HG02973 (cell line): ENCODE data around the gene MAOA.
"Not testable (repeated sequence)": the region's sequence is repeated elsewhere in the genome, so short reads cannot be mapped to it uniquely, and the experiment has no call there.

Experiments used
- ATAC-seq: cut with Tn5 transposase; IDR thresholded peaks from one replicate; pipeline ENCODE4 v1.9.1; 2021; ENCODE audit warnings: moderate library complexity; ENCODE audit not compliant: unreplicated experiment

Gene MAOA

GRCh38 chrX:43661521-43662240 is 5.6 kb downstream of the MAOA start:
- ATAC-seq = no peak

DNA sequence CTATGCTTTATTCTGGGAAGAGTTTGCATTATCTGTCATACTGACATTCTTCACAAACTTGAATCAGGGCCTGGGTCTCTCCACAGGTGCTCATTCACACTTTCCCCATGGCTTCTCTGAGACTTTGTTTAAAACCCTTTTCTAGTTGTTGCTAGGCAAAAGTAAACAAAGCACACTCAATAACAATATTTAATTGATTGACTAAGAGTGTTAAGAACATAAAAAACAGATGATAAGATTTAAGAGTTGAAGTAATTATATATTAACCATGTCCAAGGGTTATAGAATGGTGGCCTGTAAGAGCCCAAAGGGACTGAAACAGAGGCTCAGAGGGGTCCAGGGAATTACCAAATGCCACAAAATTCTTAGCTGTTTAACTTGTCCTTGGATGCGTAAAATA is 7.1 kb downstream of the MAOA start:
- ATAC-seq = no peak

GRCh38 chrX:43664258-43664657 is 8.2 kb downstream of the MAOA start:
- ATAC-seq = no peak

DNA sequence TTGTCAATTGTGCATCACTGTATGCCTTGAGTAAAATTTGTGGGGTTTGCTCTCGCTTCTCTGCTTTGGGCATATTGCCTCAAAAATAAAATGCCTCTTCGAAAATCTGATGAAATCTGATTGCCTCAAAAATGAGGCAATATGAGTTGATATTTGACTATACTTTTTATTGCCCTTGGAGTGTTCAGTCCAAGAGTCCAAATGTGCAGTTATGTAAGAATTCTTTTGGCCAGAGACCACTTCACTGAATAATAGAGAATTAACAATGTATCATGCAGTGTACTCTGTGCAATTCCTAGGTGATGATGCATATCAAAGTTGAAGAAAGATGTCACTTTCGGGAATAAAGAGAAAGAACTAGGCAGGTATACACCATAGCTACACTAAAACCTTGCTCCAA is 8.6 kb downstream of the MAOA start:
- ATAC-seq = no peak

DNA sequence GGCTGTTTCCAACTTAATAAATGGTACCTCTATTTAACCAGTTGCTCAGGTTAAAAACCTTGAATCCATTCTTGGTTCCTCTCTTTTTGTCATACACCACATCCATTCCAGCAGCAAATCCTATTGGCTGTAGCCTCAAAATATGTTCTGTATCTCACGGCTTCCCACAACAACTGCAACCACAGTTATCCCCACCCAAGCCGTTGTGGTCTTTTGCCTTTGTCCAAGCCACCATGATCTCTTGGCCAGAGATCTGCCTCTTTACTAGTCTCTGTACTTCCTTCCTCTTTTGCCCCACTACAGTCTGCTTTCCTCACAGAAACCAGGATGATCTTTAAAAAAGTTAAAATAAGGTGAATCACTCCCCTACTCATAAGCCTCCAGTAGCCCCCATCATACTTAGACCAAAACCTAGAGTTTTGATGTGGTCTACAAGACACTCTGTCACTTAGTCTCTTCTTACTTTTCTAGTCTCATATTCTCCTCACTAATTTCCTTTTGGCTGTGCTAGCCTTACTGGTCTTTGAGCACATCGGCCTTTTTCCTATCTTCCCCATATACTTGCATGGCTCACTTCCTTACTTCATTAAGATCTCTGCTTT is 10.3 kb downstream of the MAOA start:
- no peak for ATAC-seq

GRCh38 chrX:43675965-43676628 is 20.0 kb downstream of the MAOA start:
- ATAC-seq = not testable (repeated sequence)

DNA sequence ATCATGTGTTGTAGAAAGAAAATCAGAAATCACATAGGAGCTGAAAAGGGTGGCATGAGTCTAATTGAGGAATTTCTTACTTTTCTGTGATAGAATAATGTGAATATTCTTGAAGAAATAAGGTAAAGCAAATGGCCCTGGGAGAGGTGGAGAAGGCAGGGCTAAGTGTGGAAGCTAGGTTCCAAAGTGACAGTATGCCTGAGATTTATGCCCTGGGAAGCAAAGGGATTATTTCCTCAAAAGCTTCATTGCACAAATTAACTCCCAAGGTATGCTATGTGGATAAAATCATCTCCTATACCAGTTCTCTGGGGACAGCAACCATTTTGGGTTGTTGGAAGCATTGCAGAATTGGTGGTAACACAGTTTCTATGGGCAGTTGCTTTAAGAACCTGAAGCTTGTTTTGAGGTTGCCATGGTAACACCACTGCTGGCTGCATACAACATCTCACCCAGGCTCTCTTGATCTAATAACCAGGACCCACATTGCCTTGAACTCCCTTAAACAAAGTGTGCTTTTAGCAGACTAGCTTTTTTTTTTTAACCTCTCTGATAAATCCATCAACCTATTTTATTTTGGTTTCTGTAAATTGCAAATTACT is 21.0 kb downstream of the MAOA start:
- ATAC-seq = no peak

- ATAC-seq = no peak
Measured at GRCh38 chrX:43677993-43678392, 21.9 kb downstream of the MAOA start.

- no peak for ATAC-seq
Measured at GRCh38 chrX:43679058-43679457, 23.0 kb downstream of the MAOA start.

DNA sequence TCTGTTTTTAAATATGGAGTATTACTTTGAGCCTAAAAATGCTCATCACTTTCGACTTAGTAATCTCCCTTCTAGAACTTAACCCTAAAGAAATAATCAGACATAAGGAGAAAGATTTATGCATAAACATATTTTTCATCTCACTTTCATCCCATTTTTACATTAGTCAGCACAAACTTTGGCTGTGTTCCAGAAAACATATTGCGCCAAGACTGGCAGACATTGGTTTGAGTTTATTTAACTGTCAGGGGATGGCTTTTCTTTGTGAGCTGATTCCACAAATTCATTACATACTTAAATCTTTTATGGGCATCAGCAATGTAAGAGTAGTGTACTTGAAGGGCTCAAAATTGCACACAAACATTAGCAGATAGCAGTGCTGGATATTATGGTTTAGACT is 23.7 kb downstream of the MAOA start:
- ATAC-seq = no peak

DNA sequence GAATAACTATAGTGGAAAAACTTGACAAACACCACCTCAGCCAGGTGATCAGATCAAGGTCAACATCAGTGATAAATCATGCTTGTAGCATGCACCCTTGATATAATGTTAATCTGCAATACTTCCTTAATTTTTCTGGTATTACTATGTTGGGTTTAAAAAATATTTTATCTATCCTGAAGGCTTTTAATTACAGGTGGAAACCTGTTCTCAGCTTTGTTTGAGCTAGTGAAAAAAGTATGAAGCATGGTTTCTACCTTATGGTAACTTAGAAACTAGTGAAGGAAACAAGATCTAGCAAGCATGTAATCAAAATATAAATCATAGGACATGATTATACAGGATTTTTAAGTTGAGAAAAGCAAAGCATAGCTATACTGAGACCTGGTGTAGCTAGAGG is 26.6 kb downstream of the MAOA start:
- no peak for ATAC-seq

GRCh38 chrX:43685221-43685620 is 29.1 kb downstream of the MAOA start:
- no peak for ATAC-seq

- ATAC-seq = no peak
Measured at GRCh38 chrX:43688586-43688985, 32.5 kb downstream of the MAOA start.

DNA sequence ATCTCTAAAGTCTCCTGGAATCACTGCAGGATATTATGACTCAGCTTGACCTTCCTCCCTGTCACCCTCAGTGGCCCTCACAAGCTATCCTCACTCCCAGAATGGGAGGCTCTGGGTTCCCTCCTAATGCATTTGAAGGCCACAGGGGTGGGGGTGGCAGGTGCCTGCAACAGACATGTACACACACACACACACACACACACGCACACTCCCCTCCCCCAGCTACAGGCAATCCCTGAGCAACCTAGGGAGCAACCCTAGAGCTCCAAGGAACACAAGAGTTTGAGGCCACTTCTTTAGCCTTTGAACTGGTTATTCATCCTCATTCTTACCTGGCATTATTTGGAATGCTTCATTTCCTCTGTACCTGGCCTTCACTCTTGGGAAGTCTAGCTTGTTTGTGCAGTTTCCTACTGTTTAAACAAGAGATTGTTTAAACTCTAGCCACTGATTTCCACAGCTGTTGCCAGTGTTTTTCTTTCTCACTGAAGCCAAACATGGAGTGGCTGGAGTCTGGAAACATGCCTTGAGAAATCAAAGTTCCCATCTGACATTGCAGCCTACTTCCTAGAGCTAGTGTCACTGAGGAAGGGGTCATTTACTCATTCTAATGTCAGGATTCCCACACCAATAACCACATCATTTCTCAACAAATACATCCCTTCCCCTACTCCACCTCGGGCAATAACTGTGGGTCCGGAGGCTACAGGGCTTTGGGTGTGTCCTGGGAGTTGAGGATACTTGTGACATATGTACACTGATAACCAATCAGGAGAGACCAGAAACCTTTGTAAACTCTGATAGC is 37.7 kb downstream of the MAOA start:
- ATAC-seq = no peak

DNA sequence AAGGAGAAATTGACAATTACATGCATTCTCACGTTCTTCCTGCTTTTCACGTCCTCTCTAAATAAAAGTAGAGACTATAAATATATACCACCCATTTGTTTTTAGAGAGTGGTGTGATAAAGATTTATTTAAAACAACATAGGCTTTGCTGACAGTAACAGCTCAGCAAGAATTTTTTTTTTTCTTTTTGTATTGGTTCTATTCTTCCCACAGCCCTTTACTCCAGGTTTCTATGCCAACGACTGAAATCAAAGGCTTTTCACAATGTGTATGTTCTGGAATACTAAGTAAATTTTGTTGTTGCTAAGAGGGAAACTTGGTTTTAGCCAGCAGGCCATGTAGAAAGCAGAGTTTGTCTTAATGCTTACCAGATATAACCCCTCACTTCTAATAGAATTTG is 43.4 kb downstream of the MAOA start:
- ATAC-seq = no peak

GRCh38 chrX:43702079-43702524 is 46.0 kb downstream of the MAOA start:
- no peak for ATAC-seq

- no peak for ATAC-seq
Measured at GRCh38 chrX:43702660-43703059, 46.6 kb downstream of the MAOA start.

DNA sequence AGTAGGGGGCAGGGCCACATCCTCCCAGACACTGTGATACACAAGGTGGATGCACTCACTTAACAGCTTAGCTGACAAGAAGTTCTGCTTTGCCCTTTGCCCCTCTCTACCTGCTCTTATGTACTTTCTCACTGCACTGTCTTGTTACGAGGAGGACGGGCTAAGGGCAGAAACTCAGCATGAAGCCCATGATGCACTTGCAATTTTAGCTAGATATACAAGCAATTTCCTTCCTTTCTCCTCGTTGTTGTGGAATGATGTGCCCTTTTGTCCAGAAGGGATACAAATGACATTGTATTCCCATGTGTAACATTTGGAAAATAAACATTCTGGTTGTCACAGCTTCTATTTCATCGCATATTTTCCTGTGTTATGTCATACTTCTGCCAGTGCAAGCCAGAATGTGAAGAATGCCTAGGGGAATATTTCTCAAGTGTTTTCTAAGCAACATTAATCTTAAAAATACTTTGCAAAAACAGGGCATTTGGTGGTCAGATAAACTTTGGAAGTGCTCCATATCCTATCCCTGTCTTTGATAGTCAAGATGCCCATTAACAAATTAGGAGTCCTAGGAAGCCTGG is 47.2 kb downstream of the MAOA start:
- no peak for ATAC-seq

GRCh38 chrX:43706786-43707370 is 50.8 kb downstream of the MAOA start:
- no peak for ATAC-seq

- ATAC-seq = no peak
Measured at GRCh38 chrX:43707812-43708548, 51.9 kb downstream of the MAOA start.
